HG02840 (cell line): ENCODE data around the gene PLPP7.
"Not testable (repeated sequence)": the region's sequence is repeated elsewhere in the genome, so short reads cannot be mapped to it uniquely, and the experiment has no call there.

Experiments
- ATAC-seq: cut with Tn5 transposase; IDR thresholded peaks from one replicate; pipeline ENCODE4 v1.9.1; 2021; ENCODE audit warnings: mild to moderate bottlenecking, moderate library complexity, moderate number of reproducible peaks; ENCODE audit not compliant: unreplicated experiment, low FRiP score

Gene PLPP7

DNA sequence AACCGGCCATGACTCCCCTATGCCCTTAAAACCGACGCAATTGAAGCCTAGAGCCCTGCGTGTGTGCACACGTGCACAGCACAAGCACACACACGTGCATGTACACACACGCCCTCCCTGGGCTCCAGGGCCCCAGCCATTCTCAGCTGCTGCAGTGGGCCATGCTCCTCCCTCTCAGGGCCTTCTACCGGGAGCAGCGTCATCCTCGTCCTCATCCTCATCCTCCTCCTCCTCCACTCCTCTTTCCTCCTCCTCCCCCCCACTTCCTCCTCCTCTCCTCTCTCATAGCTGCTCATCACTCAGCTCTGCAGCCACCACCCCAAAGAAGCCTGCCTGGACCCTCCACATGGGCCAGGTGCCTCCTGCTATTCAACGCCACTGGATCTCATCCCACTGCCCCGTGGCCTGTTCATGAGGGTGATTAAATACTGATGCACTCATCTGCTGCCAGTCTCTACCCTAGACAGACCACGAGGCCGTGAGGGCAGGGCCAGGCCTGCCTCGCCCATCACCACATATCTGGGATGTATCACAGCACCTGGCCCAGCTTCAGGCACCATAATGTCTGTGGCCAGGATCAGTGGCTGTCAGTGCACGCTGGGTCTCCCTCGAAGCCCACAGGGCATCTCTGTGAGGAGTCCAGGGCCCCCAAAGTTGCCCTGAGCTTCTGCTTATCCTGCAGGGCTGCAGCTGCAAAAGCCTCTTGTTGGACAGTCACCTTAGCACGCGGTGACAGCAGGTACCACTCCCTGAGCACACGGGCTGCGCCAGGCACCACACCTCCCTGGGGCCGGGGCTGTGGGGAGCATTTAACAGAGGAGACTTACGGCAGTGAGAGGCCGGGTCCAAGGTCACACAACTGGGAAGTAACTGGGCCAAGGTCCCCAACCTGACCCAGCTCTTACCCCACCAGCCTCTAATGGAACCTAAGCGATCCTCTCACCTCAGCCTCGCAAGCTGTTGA is 23.0 kb upstream of the PLPP7 start:
- ATAC-seq = no peak

DNA sequence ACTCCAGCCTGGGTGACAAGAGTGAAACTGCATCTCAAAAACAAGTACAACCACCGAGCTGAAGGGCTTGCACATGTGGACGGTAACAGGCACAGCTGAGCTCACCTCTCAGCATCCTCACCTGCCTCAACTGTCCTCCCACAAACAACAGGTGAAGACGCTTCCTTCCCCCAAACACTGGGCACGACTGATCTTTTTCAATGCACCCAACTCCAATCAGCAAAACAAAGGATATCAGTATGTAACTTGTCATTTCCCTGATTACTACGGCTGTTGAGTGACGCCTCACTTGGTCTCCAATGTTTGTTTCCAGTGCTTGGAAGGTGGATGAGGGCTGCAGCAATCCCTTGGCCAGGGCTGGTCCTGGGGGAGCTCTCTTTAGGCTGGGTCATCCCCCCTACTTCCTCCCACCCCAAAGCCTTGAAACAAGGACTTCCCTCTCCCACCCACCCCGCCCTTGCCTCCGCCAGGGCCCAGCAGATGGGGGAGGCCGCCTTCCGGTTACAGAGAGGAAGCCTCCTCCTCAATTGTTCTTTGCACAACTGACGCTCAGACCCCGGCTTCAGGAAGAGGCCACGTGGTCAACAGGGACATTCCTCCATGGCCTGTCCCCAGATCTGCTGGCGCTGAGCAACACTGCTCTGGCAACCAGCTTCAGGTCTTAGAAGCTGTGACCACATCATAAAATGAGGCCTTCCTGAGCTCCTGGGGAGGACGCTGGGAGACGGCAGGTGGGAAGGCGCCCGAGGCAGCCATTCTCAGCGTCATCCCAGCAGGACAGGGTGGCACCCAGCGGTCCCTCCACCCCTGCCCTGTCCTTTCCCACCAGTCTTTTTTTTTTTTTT is 19.1 kb upstream of the PLPP7 start:
- ATAC-seq = no peak

DNA sequence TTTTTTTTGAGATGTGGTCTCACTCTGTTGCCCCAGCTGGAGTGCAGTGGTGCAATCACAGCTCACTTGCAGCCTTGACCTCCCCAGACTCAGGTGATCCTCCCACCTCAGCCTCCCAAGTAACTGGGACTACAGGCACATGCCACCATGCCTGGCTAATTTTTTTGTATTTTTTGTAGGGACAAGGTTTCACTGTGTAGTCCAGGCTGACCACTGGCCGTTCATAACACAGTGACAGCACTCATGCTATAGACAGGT is 18.6 kb upstream of the PLPP7 start:
- not testable (repeated sequence) for ATAC-seq

DNA sequence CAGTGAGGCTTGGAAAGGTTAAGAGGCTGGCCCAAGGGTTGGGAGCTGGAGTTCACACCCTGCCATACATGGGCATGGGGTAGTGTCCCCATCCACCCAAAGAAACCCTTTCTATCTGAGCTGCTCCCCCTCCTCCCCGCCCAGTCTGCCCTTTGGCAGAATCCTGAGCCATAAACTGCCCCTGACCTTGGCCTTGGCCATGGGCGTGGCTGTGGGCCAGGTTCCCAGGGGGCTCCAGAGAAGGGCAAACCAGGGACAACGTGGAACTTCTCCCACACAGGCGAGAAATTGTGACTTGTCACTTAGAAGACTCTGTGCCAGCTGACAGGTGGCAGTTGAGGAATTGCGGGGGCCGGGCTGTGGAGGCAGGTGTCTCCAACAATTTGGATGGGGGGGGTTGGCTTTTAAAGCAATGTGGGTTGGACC is 18.0 kb upstream of the PLPP7 start:
- ATAC-seq = no peak

DNA sequence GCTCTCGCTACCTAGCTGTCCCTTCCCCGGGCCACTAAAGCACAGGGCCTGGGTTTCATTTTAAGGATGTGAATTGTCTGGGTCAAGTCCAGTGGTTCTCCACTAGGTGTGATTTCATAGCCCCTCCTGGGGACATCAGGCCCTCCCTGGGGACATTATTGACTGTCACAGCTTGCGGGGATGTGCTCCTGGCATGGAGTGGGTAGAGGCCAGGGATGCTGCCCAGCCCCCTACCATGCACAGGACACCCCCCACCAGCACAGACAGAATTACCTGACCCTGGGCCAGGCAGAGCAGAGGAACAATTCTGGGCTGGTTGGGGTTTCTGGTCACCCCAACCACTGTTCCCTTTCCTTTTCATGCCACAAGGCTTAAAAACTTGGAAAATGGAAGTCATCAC is 17.3 kb upstream of the PLPP7 start:
- ATAC-seq = no peak

DNA sequence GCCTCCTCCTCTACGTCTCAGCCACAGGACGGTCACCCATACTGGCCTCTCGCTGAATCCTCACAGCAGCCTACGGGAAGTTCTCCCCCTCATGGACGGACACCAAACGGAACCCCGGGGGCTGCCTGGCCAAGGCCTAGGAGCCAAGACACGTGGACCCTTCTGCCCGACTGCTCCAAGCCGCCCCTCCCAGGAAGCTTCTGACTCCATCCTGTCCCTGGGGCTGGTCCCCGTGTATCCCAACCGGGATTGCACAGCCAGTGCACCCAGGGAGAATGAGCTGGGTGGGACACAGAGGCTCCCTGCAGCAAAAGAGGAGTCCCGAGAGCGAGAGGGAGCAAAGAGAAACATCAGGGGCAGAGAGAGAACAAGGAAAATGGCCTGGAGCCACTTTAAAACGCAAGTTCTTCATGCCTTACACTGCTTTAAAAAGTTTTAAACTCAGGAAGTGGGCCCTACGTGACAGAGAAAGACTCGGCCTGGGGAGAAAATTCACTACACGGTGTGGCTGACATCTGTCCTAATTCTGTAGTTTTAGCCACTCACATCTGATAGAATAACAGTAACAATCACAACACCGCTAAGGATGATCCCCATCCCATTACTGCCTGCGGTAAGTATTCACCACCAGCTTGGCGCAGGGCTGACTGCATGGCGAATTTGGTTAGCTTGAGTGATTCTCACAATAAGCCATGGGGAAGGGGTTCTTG is 16.2 kb upstream of the PLPP7 start:
- ATAC-seq = no peak

DNA sequence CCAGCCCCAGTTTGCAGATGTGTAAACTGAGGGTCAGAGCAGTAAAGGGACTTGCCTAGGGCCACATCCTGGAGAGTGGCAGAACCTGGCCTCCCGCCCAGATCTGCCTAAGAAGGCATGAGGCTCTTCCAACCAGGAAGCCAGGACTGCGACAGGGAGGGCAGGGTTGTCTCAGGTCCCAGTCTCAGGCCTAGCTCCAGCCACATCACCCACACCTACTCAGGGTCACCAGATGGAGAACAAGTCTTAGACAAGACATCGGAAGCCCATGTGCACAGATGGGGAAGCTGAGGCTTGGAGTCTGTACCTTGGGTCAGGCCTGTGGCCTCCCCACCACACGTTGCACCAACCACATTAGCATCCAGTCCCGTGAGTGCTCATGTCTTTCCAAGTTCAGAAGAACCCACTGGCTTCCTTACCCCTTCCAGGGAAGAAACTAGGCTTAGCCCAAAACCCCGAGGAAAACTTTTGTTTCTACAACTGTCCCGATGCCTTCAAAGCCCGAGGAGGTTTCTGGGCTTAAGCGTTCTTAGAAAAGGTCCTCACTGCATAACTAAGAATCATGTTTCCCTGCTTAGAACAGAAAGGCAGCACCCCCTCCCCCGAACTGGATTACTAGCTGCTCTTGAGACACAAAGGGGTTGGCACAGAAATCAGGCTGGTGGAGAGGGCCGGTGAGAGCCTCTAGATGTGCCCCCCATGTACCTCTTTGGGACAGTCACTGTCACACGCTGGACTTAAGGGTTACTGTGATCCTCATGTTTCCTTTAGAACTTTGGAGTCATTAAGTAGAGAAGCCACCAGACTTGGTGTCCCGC is 15.5 kb upstream of the PLPP7 start:
- ATAC-seq = no peak

DNA sequence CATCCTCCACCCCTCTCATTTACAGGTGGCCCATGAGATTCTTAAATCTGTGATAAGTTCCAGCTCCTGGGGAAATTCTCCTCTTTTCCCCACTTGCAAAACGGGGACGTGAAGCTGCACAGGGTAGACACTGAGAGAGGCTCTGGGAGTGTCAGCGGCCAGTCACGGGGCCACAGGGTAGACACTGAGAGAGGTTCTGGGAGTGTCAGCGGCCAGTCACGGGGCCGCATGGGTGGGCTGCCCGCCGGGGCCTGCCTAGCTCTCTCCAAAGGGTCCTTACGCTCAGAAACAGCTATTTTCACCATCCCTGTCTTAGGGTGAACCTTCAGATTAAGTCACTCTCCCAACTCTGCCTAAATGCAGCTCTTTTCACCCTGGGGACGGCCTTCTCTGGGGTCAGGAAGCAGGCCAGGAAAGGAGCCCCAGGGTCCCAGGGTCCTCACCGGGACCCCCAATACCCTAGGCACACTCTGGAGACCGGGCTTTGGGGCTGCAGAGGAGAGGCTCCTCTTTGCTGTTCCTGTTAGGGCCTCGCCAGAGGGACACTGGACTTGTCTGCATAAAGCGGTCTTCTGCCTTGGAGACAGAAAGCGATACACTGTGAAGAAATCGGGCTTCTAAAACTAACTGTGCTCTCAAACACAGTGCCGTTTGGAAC is 14.7 kb upstream of the PLPP7 start:
- no peak for ATAC-seq

DNA sequence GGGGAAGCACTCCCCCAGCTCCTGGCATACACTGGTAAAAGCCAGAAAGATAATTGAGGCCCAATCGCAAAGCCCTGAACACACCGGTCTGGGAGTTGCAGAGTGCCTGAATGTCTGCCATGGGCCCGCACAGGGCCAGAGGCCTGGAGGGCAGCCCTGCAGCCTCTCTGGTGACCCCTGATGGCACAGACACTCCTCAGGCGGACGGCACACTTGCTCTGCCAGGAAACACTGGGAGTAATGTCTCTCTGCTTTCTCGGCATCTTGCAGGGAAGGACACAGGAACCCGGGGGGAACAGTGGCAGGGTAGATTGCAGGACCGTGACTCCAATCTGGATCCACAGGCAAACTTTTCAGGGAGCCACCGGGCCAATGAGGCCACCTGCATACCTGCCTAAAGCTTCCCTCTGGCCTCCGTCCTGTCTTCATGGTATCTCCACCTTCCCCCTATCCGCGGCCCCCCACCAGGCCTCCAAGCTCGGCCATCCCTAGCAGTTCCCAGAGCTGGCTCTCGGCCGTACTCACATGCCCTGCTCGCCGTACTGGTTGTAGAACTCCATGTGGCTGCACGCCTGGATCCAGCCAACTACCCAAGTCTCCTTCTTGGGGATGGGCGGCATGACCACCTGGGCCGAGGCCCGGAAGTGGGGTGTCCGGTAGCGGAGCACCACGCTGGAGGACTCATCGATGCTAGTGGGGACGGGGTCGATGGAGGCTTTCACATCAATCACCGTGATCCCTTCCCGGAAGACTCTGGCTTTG is 14.0 kb upstream of the PLPP7 start:
- no peak for ATAC-seq

DNA sequence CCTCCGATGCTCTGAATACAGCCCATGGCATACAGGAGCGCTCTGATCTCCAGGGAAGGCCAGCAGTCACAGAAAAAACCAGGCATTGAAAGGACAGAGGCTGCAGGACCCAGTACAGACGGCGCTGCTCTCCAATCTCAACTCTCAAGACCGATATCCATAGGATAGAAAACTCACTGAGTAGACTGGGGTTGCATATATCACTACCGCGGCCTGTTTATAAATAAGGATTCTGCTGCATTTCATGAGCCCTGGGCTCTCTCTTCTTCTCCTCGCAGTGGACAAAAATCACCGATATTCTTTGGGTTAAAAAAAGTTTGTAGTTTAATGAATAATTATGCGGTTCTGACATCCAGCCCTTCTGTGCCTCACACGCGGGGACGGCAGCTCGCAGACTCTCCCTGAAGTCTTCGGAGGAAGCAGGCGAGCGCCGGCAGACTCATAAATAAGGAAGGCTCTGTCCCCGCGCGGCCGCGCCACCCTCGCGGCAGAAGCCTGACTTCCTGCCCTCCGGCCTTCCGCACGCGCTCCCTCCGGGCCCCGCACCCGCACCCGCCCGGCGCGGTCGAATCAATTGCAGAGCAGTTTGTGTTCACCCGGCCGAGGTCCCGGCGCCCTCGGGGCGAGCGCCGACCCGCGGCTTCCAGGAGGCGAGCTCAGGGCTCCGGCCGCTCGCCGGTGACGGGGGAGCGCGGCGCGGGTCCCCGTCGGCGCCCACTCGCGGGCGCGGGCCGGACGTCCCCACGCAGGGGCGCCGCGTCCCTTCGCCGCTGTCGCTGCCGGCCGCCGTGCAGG is 13.2 kb upstream of the PLPP7 start, which contains the start of gene FAM78A:
Gene FAM78A, minus strand, starts transcription at position 417 of the 795 bp plus-strand sequence. Its CDS starts 331 bp downstream, at position 86.
- ATAC-seq = no peak

DNA sequence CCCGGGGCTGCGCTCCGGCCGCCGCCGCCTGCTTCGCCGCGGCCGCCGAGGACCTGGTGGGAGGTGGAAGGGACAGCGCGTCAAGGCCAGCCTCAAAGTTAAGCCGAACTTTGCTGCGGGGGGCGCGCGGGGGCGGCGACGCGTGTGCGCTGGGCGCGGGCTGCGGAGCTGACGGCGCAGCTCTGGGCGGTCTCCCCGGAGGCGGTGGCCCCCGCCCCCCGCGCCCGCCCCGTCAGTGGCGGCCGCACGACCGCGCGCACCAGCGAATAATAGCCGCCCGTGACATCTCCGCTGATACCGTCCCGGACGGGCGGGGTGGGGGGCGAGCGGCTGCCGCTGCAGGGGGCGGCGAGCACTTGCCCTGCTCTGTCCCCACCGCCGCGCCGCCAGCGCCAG is 12.6 kb upstream of the PLPP7 start:
- ATAC-seq = no peak

DNA sequence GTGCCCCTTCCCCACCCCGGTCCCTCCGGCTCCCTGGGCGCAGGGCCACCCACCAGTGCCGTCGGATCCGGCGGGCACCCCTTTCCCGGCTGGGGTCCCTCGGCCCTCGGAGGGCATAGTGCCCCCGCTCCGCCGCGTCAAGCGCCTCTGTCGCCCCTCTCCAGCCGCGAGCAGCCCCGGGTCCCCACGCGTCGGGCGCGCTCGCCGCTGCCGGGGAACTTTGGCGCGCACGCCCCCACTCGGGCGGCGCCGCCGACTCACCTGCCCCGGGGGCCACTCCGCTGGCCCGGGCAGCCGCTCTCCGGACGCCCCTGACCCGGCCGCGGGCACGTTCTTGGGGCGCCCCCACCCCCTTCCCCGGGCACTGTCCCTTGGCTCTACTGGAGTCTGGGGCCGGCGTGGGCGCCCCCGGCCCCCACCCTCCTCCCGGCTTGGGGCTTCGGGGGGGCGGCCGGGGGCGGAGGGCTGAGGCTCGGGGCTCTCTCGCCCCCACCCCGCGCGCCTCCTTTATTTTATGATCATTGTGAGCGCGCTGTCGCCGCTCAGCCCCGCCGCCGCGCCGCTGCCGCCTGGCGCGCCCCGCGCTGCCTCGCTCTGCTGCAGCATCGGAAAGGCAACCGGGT is 12.1 kb upstream of the PLPP7 start:
- no peak for ATAC-seq

DNA sequence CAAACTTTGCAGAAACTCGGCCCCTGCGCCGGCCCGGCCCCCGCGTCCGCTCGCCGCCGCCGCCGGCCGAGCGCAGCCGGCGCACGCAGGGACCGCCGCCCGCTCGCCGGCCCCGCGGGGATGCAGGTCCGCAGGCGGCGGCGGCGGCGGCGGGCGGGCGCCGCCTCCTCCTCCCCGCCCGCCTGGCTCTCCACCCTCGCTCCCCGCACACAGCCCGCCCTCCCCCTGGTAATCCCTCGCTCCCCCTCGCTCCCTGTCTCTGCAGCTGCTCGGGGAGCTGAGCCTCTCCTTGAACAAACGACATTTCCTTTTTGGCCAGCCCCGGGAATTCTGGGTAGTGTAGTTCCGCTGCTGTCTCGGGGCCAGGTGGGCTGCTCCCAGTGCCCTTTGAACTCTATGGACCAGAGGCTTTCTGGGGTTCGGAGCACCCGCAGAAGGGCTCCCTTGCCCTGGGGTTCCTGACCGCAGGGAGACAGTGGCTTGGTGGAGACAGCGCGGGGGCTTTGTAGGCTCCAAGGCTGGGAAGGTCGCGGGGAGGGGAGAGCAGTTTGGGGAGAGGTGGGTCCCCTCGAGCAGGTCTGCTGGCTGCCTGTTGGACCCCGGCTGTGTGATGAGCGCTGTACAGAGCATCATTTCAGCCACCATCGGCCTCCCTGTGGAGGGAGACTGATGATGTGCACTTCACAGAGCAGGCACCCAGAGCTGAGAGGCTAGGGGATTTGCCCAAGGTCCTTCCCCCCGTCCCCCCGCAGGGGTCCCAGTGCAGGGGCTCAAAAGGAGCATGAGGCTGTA is 11.4 kb upstream of the PLPP7 start:
- no peak for ATAC-seq

DNA sequence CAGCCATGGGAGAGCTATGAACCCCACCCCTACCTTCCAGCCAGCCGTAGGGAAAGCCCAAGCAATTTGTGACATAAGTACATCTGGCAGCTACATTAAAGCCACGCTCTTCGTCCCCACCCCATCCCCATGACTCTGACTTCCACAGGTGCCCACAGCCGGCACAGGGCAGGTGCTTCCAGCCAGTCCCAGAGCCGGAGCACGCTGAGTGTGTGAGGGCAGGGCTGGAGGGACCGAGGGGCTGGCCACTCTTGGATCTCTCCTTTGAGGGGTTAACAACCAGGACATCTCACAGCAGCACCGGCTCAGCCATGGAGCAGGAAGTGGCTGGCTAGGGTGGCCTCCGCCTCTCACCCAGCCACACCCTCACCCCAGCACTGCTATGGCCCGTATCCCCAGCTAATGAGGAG is 10.8 kb upstream of the PLPP7 start:
- no peak for ATAC-seq

DNA sequence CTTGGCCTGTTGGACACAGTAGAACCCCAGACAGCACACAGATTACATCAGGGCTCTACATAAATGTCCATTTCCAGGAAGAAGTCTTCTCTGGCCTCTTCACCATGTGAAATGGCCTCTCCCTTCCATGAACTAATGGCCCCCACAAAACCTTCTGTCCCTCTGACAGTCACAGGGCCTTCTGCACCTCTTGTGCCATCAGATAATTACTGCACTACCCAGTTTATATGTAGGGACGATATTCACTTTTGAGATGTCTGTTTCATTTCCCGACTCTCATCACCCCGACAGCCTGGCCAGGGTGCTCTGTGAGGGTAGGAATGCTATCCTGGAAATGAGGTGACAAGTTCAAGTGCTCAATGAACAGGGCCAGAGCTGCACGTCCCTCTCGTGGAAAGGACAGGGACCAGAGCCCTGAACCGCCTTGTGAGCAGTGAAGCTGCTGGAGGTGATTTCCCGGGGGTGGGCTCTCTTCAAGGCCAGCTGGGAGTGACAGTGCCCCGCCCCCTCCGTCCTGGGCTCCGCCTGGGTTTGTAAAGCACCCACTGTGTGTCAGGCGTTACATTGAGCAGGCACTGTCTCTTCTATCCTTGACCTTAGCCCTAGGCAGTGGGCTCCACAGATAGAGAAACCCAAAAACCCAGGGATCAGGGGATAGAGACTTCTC is 10.2 kb upstream of the PLPP7 start:
- no peak for ATAC-seq

DNA sequence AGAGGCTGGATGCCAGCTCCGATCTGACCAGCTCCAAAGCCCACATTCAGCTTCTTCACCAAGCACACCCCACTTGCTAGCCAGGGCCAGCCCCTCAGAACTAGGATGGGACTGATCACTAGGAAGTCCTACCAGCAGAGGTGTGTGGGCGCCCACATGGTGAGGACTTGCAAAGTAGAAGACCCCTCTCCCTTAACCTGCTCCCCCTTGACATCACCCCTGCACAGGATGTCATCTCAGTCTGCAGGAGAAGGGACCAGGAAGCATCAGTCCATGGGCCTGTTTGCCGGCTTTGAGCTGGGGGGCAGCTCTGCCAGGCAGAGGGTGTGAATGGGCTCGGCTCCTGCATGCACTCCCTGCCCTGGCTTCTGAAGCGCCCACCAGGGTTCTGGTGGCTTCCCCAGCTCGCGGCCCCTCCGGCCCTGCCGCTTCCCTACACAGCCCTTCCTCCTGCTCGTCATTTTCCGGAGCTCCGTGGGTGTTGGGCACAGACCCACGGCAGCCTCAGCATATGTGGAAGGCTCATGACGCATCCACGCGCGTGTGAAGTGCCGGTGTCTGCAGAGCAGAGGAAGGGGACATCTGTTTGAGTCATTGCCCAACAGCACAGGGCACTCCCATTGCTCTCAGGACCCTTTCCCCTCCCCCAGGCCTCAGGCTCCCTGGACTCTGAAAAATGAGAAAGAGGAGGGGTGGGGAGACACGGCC is 9.5 kb upstream of the PLPP7 start:
- no peak for ATAC-seq
